Measurements from ENCODE around the gene TIPRL. TPM values are rescaled to one million over a fixed set of nuclear protein-coding genes. Genes with fewer than 3 reads are reported as not detected.
A peak's percentile ranks its signal among the peaks of the same experiment; 100 is the strongest.

The TIPRL gene
- total and polyA plus RNA-seq, 9 of the 15 experiments (the other 6 are each of a cell fraction or from before 2014, with no cell fraction given), result 41.4 to 90.2 (median 69.9) TPM

DNA sequence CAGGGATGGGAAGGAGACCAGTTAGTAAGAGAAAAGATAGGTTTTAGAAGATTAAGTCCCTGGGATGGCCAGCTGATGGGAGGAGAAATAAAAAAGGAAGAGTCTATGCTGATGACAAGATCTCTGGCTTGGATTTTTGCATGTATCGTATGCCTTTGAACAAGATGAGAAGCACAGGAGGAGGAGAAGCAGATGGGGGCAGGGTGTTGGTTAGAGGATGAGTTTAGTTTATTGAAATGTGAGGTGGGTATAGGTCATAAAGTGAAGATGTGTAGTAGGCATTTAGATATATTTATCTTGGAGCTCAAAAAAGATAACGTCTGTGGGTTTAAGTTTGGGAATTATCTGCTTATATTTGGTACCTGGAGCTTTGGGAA lies 1.4 kb downstream of the TIPRL start:
- Histone ChIP-seq H3K9me1 (ENCODE audit: control insufficient read depth, insufficient read depth, low read length) (no peaks in the 10 kb centered on the region), H3K79me2 (ENCODE audit: control insufficient read depth, insufficient read depth, low read length) (peaks cover 50% of the 10 kb centered on the region), H3K4me2 (ENCODE audit: insufficient read depth, low read length) (peak overlapping the region; percentile 92), H3K4me1 (replicated peaks in 1 of 2; ENCODE audit: control insufficient read depth in 2 of 2, insufficient read depth in 2 of 2, low read length in 2 of 2) (peaks cover 6 to 11% of the 10 kb centered on the region in 2 experiments; a peak in 4 of 5 replicates), H3K36me3 (ENCODE audit: control insufficient read depth, insufficient read depth, low read length) (peaks cover 17% of the 10 kb centered on the region), H3K4me3 (peak overlapping the region; percentile 62), H3K27ac (ENCODE audit: extremely low read depth, low read depth, low read length) (peak overlapping the region; percentile 84), H3K27me3 (ENCODE audit: control insufficient read depth in 2 of 2, insufficient read depth in 2 of 2, low read length in 2 of 2) (no peaks in the 10 kb centered on the region), H3K9ac (ENCODE audit: insufficient read depth in 1 of 2, low read depth in 2 of 2, low read length in 2 of 2) (peak overlapping the region; percentile 77 to 78; a peak in 3 of 4 replicates), H3K9me3 (replicated peaks; ENCODE audit: control insufficient read depth, insufficient read depth, low read depth, low read length) (no peaks in the 10 kb centered on the region), H2AFZ (ENCODE audit: low read depth, low read length) (peak overlapping the region; percentile 99), H4K20me1 (replicated peaks; ENCODE audit: control insufficient read depth, insufficient read depth, low read length) (no peaks in the 10 kb centered on the region)
- no peak for DNase-seq (ENCODE audit: extremely low read depth in 1 of 4, low spot score in 3 of 4)
- in situ Hi-C loops (cut with MboI), result no loop called here
- 0% methylated on average over 2 of the region's 2 CpGs for WGBS (ENCODE audit: insufficient coverage, low coverage, missing lambda C conversion rate)
- POLR2A ChIA-PET, result interaction anchor here (1.0 kb wide), 3 partner anchors 9 to 270 kb away, joined by 3 to 4 read pairs (median 3); no protein-coding TSS in a partner anchor
- no TSS peak for BruUV-seq (replicated peaks)
- intact Hi-C loops (cut with micrococcal nuclease), result no loop called here
- FAIRE-seq, result peak; percentile 48
- ATAC-seq, result no peak
- CTCF ChIA-PET (ENCODE audit: low intra/inter-chr PET ratio), result no interaction called here
- TF ChIP-seq ZNF224 (CRISPR knock-in tag; IDR thresholded peaks at IDR 0.05), result no peak
- TF ChIP-seq CBX2 (IDR thresholded peaks at IDR 0.05; ENCODE audit: insufficient read depth, low read length, poor library complexity, severe bottlenecking), result no peak
- TF ChIP-seq CAMTA2 (CRISPR knock-in tag; conservative IDR thresholded peaks at IDR 0.05), result no peak
- TF ChIP-seq NCOA6 (IDR thresholded peaks at IDR 0.05), result no peak
- TF ChIP-seq, protein P1, sequence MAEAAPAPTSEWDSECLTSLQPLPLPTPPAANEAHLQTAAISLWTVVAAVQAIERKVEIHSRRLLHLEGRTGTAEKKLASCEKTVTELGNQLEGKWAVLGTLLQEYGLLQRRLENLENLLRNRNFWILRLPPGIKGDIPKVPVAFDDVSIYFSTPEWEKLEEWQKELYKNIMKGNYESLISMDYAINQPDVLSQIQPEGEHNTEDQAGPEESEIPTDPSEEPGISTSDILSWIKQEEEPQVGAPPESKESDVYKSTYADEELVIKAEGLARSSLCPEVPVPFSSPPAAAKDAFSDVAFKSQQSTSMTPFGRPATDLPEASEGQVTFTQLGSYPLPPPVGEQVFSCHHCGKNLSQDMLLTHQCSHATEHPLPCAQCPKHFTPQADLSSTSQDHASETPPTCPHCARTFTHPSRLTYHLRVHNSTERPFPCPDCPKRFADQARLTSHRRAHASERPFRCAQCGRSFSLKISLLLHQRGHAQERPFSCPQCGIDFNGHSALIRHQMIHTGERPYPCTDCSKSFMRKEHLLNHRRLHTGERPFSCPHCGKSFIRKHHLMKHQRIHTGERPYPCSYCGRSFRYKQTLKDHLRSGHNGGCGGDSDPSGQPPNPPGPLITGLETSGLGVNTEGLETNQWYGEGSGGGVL (CRISPR knock-in tag; IDR thresholded peaks at IDR 0.05), result no peak
- TF ChIP-seq ZNF511 (CRISPR knock-in tag; IDR thresholded peaks at IDR 0.05), result no peak
- TF ChIP-seq, protein P2, sequence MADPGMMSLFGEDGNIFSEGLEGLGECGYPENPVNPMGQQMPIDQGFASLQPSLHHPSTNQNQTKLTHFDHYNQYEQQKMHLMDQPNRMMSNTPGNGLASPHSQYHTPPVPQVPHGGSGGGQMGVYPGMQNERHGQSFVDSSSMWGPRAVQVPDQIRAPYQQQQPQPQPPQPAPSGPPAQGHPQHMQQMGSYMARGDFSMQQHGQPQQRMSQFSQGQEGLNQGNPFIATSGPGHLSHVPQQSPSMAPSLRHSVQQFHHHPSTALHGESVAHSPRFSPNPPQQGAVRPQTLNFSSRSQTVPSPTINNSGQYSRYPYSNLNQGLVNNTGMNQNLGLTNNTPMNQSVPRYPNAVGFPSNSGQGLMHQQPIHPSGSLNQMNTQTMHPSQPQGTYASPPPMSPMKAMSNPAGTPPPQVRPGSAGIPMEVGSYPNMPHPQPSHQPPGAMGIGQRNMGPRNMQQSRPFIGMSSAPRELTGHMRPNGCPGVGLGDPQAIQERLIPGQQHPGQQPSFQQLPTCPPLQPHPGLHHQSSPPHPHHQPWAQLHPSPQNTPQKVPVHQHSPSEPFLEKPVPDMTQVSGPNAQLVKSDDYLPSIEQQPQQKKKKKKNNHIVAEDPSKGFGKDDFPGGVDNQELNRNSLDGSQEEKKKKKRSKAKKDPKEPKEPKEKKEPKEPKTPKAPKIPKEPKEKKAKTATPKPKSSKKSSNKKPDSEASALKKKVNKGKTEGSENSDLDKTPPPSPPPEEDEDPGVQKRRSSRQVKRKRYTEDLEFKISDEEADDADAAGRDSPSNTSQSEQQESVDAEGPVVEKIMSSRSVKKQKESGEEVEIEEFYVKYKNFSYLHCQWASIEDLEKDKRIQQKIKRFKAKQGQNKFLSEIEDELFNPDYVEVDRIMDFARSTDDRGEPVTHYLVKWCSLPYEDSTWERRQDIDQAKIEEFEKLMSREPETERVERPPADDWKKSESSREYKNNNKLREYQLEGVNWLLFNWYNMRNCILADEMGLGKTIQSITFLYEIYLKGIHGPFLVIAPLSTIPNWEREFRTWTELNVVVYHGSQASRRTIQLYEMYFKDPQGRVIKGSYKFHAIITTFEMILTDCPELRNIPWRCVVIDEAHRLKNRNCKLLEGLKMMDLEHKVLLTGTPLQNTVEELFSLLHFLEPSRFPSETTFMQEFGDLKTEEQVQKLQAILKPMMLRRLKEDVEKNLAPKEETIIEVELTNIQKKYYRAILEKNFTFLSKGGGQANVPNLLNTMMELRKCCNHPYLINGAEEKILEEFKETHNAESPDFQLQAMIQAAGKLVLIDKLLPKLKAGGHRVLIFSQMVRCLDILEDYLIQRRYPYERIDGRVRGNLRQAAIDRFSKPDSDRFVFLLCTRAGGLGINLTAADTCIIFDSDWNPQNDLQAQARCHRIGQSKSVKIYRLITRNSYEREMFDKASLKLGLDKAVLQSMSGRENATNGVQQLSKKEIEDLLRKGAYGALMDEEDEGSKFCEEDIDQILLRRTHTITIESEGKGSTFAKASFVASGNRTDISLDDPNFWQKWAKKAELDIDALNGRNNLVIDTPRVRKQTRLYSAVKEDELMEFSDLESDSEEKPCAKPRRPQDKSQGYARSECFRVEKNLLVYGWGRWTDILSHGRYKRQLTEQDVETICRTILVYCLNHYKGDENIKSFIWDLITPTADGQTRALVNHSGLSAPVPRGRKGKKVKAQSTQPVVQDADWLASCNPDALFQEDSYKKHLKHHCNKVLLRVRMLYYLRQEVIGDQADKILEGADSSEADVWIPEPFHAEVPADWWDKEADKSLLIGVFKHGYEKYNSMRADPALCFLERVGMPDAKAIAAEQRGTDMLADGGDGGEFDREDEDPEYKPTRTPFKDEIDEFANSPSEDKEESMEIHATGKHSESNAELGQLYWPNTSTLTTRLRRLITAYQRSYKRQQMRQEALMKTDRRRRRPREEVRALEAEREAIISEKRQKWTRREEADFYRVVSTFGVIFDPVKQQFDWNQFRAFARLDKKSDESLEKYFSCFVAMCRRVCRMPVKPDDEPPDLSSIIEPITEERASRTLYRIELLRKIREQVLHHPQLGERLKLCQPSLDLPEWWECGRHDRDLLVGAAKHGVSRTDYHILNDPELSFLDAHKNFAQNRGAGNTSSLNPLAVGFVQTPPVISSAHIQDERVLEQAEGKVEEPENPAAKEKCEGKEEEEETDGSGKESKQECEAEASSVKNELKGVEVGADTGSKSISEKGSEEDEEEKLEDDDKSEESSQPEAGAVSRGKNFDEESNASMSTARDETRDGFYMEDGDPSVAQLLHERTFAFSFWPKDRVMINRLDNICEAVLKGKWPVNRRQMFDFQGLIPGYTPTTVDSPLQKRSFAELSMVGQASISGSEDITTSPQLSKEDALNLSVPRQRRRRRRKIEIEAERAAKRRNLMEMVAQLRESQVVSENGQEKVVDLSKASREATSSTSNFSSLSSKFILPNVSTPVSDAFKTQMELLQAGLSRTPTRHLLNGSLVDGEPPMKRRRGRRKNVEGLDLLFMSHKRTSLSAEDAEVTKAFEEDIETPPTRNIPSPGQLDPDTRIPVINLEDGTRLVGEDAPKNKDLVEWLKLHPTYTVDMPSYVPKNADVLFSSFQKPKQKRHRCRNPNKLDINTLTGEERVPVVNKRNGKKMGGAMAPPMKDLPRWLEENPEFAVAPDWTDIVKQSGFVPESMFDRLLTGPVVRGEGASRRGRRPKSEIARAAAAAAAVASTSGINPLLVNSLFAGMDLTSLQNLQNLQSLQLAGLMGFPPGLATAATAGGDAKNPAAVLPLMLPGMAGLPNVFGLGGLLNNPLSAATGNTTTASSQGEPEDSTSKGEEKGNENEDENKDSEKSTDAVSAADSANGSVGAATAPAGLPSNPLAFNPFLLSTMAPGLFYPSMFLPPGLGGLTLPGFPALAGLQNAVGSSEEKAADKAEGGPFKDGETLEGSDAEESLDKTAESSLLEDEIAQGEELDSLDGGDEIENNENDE (IDR thresholded peaks at IDR 0.05; ENCODE audit: low read depth, low read length), result no peak
- 0 out of 2 replicates have a peak, but pooled peaks have one; percentile 7 for TF ChIP-seq ZNF175 (CRISPR knock-in tag; IDR thresholded peaks at IDR 0.05; ENCODE audit: low read depth)
- TF ChIP-seq HNRNPL (IDR thresholded peaks at IDR 0.05; ENCODE audit: low read depth, low read length), result no peak
